Measurements from ENCODE around the gene FALEC. TPM values are rescaled to one million over a fixed set of nuclear protein-coding genes. Genes with fewer than 3 reads are reported as not detected.

Gene FALEC
- total RNA-seq, 1 donor from 2014 or later: 1.2 TPM

- H3K27me3 Mint-ChIP-seq (ENCODE audit: unreplicated experiment): peaks cover 20% of the 10 kb centered on the region
- no peaks in the 10 kb centered on the region for H3K9me3 Mint-ChIP-seq (ENCODE audit: unreplicated experiment)
- peaks cover 5% of the 10 kb centered on the region for H3K36me3 Mint-ChIP-seq (ENCODE audit: low read depth, unreplicated experiment)
- peaks cover 3% of the 10 kb centered on the region for H3K4me1 Mint-ChIP-seq (ENCODE audit: unreplicated experiment)
- no peak for DNase-seq (ENCODE audit: low spot score)
- H3K4me3 Mint-ChIP-seq (ENCODE audit: unreplicated experiment): no peak overlapping the region
- H3K27ac Mint-ChIP-seq (ENCODE audit: unreplicated experiment): no peak overlapping the region
- TF ChIP-seq CTCF (IDR thresholded peaks at IDR 0.05; ENCODE audit: unreplicated experiment): no peak
Observed at GRCh38 chr1:150551784-150552127, 36.2 kb downstream of the FALEC start.

DNA sequence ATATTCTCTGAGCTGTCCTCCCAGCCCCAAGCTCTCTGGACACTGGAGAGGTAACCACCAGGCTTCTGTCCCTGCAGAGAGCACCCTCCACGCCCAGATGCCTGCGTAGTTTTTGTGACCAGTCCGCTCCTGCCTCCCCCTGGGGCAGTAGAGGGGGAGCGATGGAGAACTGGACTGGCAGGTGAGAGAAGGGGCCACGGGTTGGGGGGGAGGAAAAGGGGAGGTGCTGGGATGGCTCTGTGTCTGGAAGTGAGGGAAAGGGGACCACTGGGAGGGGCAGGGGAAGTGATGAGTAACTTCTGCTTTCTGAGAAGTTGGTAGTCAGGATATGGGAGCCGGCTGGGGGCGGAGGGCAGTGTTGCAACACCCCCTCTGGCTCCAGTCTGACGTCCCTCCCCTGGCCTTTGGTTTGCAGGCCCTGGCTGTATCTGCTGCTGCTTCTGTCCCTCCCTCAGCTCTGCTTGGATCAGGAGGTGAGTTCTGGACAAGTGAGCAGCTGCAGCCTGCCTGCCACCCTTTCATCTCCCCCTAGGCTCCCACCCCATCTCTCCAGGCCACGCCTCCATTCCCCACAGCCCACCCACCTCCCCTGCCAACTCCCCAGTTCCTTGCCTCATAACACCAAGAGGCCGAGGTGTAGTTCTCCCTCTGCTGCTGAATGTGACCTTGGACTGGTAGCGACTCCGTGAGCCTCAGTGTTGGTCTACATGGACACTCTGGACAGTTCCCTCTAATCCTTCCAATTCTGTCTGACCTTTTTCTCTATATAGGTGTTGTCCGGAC lies 36.8 kb downstream of the FALEC start:
- Mint-ChIP-seq H3K9me3 (ENCODE audit: unreplicated experiment) (no peaks in the 10 kb centered on the region), H3K36me3 (ENCODE audit: low read depth, unreplicated experiment) (peaks cover 5% of the 10 kb centered on the region), H3K27ac (ENCODE audit: unreplicated experiment) (no peak overlapping the region), H3K4me3 (ENCODE audit: unreplicated experiment) (no peak overlapping the region), H3K27me3 (ENCODE audit: unreplicated experiment) (peaks cover 21% of the 10 kb centered on the region), H3K4me1 (ENCODE audit: unreplicated experiment) (peaks cover 3% of the 10 kb centered on the region)
- DNase-seq (ENCODE audit: low spot score): no peak
- no peak for TF ChIP-seq CTCF (IDR thresholded peaks at IDR 0.05; ENCODE audit: unreplicated experiment)

- peaks cover 5% of the 10 kb centered on the region for H3K36me3 Mint-ChIP-seq (ENCODE audit: low read depth, unreplicated experiment)
- peaks cover 24% of the 10 kb centered on the region for H3K27me3 Mint-ChIP-seq (ENCODE audit: unreplicated experiment)
- no peak overlapping the region for H3K4me3 Mint-ChIP-seq (ENCODE audit: unreplicated experiment)
- H3K27ac Mint-ChIP-seq (ENCODE audit: unreplicated experiment): no peak overlapping the region
- no peaks in the 10 kb centered on the region for H3K9me3 Mint-ChIP-seq (ENCODE audit: unreplicated experiment)
- peaks cover 3% of the 10 kb centered on the region for H3K4me1 Mint-ChIP-seq (ENCODE audit: unreplicated experiment)
- no peak for TF ChIP-seq CTCF (IDR thresholded peaks at IDR 0.05; ENCODE audit: unreplicated experiment)
- no peak for DNase-seq (ENCODE audit: low spot score)
Observed at GRCh38 chr1:150552911-150553289, 37.3 kb downstream of the FALEC start.

- DNase-seq (ENCODE audit: low spot score): no peak
- Mint-ChIP-seq H3K27ac (ENCODE audit: unreplicated experiment) (no peak overlapping the region), H3K4me1 (ENCODE audit: unreplicated experiment) (peaks cover 1% of the 10 kb centered on the region), H3K36me3 (ENCODE audit: low read depth, unreplicated experiment) (peaks cover 5% of the 10 kb centered on the region), H3K4me3 (ENCODE audit: unreplicated experiment) (no peak overlapping the region), H3K9me3 (ENCODE audit: unreplicated experiment) (no peaks in the 10 kb centered on the region), H3K27me3 (ENCODE audit: unreplicated experiment) (peaks cover 22% of the 10 kb centered on the region)
- no peak for TF ChIP-seq CTCF (IDR thresholded peaks at IDR 0.05; ENCODE audit: unreplicated experiment)
Observed at GRCh38 chr1:150553392-150554085, 38.0 kb downstream of the FALEC start.

DNA sequence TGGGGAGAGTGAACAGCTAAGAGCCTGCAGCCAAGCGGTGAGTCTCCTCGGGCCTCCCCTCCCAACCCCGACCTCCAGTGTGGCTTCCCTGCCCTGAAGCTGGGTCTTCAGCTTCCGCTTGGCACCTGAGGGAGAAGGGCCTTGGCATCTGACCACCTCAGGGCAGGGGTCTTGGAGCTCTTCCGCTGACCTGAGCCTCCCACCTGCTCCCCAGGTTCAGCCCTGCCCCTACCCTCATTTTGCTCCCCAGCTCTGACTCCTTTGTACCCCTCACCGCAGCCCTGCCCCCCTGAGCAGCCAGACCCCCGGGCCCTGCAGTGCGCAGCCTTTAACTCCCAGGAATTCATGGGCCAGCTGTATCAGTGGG lies 38.5 kb downstream of the FALEC start:
- Mint-ChIP-seq H3K9me3 (ENCODE audit: unreplicated experiment) (no peaks in the 10 kb centered on the region), H3K27ac (ENCODE audit: unreplicated experiment) (no peak overlapping the region), H3K27me3 (ENCODE audit: unreplicated experiment) (peaks cover 21% of the 10 kb centered on the region), H3K4me1 (ENCODE audit: unreplicated experiment) (no peaks in the 10 kb centered on the region), H3K36me3 (ENCODE audit: low read depth, unreplicated experiment) (peaks cover 5% of the 10 kb centered on the region), H3K4me3 (ENCODE audit: unreplicated experiment) (no peak overlapping the region)
- TF ChIP-seq CTCF (IDR thresholded peaks at IDR 0.05; ENCODE audit: unreplicated experiment): no peak
- no peak for DNase-seq (ENCODE audit: low spot score)
